SK-N-SH treated with all-trans-retinoic acid at 6 μM for 48 hours (cell line): ENCODE data around the gene NSD2.

Experiments used
- ARNTL ChIP-seq: fragments of 450-650 bp; formaldehyde crosslinking; IDR thresholded peaks from 2 replicates; pipeline ENCODE4 v1.5.0; 2020; ENCODE audit warnings: low read depth, mild to moderate bottlenecking, moderate library complexity, borderline replicate concordance
- BACH2 ChIP-seq: fragments of 250-450 bp; sonication (Bioruptor Pico); IDR thresholded peaks from 2 replicates; pipeline ENCODE4 v1.9.0; 2021; ENCODE audit warnings: mild to moderate bottlenecking, borderline replicate concordance
- CSDC2 ChIP-seq: fragments of 250-450 bp; sonication (Bioruptor Pico); IDR thresholded peaks from 2 replicates; pipeline ENCODE4 v1.5.0; 2020; ENCODE audit warnings: mild to moderate bottlenecking, moderate library complexity
- ISL1 ChIP-seq: fragments of 250-450 bp; sonication (Bioruptor Pico); IDR thresholded peaks from 2 replicates; pipeline ENCODE4 v2.1.2; 2022; ENCODE audit warnings: mild to moderate bottlenecking, moderate library complexity
- OSR1 ChIP-seq: fragments of 250-450 bp; sonication (Bioruptor Pico); IDR thresholded peaks from 2 replicates; pipeline ENCODE4 v1.8.0; 2022; ENCODE audit warnings: moderate library complexity, mild to moderate bottlenecking, inconsistent platforms
- PPARA ChIP-seq: fragments of 250-450 bp; sonication (Bioruptor Pico); IDR thresholded peaks from 2 replicates; pipeline ENCODE4 v1.5.0; 2020; ENCODE audit warnings: mild to moderate bottlenecking, borderline replicate concordance
- SNAI2 ChIP-seq: fragments of 250-450 bp; sonication (Bioruptor Pico); IDR thresholded peaks from 2 replicates; pipeline ENCODE4 v1.5.0; 2020; ENCODE audit warnings: mild to moderate bottlenecking, moderate library complexity
- TCF4 ChIP-seq: fragments of 250-450 bp; sonication (Bioruptor Pico); IDR thresholded peaks from 2 replicates; pipeline ENCODE4 v1.8.0; 2021; ENCODE audit warnings: mild to moderate bottlenecking, moderate library complexity, borderline replicate concordance
- ZFP30 ChIP-seq: fragments of 450-650 bp; formaldehyde crosslinking; IDR thresholded peaks from 2 replicates; pipeline ENCODE4 v1.5.0; 2022; ENCODE audit warnings: mild to moderate bottlenecking, moderate library complexity
- ZNF8 ChIP-seq: fragments of 450-650 bp; formaldehyde crosslinking; IDR thresholded peaks from 2 replicates; pipeline ENCODE4 v1.5.0; 2020; ENCODE audit warnings: mild to moderate bottlenecking, moderate library complexity
- TF ChIP-seq, protein P1 (sequence below): fragments of 250-450 bp; sonication (Bioruptor Pico); IDR thresholded peaks from 2 replicates; pipeline ENCODE4 v1.5.0; 2020; ENCODE audit warnings: mild to moderate bottlenecking, moderate library complexity

DNA sequence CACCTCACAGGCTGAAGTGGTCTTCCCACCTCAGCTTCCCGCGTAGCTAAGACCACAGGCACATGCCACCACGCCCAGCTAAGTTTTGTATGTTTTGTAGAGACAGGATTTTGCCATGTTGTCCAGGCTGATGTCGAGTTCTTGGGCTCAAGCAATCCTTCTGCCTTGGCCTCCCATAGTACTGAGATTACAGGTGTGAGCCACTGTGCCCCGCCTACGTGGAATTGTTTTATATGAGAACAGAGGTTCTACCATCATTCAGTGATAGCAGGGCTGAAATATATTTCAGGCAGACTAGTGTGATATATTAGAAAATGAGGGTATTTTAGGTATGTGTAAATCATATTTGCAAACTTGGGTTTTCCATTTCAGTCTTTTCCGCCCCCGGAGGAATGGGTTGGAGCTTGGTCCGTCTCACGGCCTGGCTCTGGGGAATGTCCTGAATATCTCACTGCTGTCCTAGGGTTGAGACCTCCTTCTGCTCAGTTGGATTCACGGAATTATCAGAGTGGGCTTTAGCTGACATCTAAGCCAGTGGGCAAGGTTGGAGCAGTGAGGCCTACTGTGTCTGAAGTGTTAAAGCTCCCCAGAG lies 19.9 kb downstream of the NSD2 start:
- TF ChIP-seq ISL1 (CRISPR knock-in tag): no peak
- no peak for TF ChIP-seq OSR1 (CRISPR knock-in tag)
- TF ChIP-seq TCF4 (CRISPR knock-in tag): no peak
- TF ChIP-seq ZFP30 (CRISPR knock-in tag): no peak
- TF ChIP-seq PPARA (CRISPR knock-in tag): no peak
- no peak for TF ChIP-seq ZNF8
- TF ChIP-seq ARNTL (CRISPR knock-in tag): no peak
- TF ChIP-seq SNAI2 (CRISPR knock-in tag): no peak
- no peak for TF ChIP-seq CSDC2 (CRISPR knock-in tag)
- TF ChIP-seq, protein P1, sequence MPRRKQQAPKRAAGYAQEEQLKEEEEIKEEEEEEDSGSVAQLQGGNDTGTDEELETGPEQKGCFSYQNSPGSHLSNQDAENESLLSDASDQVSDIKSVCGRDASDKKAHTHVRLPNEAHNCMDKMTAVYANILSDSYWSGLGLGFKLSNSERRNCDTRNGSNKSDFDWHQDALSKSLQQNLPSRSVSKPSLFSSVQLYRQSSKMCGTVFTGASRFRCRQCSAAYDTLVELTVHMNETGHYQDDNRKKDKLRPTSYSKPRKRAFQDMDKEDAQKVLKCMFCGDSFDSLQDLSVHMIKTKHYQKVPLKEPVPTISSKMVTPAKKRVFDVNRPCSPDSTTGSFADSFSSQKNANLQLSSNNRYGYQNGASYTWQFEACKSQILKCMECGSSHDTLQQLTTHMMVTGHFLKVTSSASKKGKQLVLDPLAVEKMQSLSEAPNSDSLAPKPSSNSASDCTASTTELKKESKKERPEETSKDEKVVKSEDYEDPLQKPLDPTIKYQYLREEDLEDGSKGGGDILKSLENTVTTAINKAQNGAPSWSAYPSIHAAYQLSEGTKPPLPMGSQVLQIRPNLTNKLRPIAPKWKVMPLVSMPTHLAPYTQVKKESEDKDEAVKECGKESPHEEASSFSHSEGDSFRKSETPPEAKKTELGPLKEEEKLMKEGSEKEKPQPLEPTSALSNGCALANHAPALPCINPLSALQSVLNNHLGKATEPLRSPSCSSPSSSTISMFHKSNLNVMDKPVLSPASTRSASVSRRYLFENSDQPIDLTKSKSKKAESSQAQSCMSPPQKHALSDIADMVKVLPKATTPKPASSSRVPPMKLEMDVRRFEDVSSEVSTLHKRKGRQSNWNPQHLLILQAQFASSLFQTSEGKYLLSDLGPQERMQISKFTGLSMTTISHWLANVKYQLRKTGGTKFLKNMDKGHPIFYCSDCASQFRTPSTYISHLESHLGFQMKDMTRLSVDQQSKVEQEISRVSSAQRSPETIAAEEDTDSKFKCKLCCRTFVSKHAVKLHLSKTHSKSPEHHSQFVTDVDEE: no peak
- TF ChIP-seq BACH2 (CRISPR knock-in tag): no peak
